Left ventricle myocardium inferior (tissue), 1 donor: ENCODE data around the gene DSCAML1. TPM values are rescaled to one million over a fixed set of nuclear protein-coding genes. Genes with fewer than 3 reads are reported as not detected.

Experiments
- DNase-seq: peaks from one replicate; pipeline ENCODE4 v3.0.0-alpha.2; 2020
- H3K27ac ChIP-seq: fragments of 200-600 bp; replicated peaks from 2 replicates; pipeline ENCODE4 v1.8.0; 2021
- H3K27me3 ChIP-seq: fragments of 200-600 bp; 2 replicates; pipeline ENCODE4 v1.8.0; 2021; ENCODE audit warnings: low read depth
- H3K36me3 ChIP-seq: fragments of 200-600 bp; 2 replicates; pipeline ENCODE4 v1.8.0; 2021
- H3K4me1 ChIP-seq: fragments of 200-600 bp; 2 replicates; pipeline ENCODE4 v1.8.0; 2021
- H3K4me3 ChIP-seq: fragments of 200-600 bp; 2 replicates; pipeline ENCODE4 v1.8.0; 2021; ENCODE audit warnings: mild to moderate bottlenecking, moderate library complexity
- H3K9me3 ChIP-seq: fragments of 200-600 bp; replicated peaks from 2 replicates; pipeline ENCODE4 v1.8.0; 2021
- CTCF ChIP-seq: fragments of 200-600 bp; IDR thresholded peaks from 2 replicates; pipeline ENCODE4 v1.8.0; 2021; ENCODE audit warnings: antibody characterized with exemption, mild to moderate bottlenecking, borderline replicate concordance
- intact Hi-C: fragments of 100-400 bp; cut with micrococcal nuclease; formaldehyde crosslinking; loops from one replicate; pipeline ENCODE4 v1.11.0; 2022
- total RNA-seq: library from RNA; stranded (reverse); fragmentation: NEBNext Ultra II Directional; extraction: Animal tissue kit (Norgen Biotek cat#: 25700); gene quantifications from one replicate; pipeline ENCODE4 v1.2.1, GENCODE V29; 2021
- donor health status: DM: no; HTN: yes; CAD: no; lungs with severe emphysema.

DSCAML1 gene
- total RNA-seq, 1 donor from 2014 or later: 0.19 TPM

- TF ChIP-seq CTCF: no peak
- H3K9me3 ChIP-seq: no peaks in the 10 kb centered on the region
- H3K27me3 ChIP-seq: peaks cover 49% of the 10 kb centered on the region
- H3K4me3 ChIP-seq: no peak overlapping the region
- intact Hi-C loops: loop anchor here (5.0 kb wide), 1 partner anchor 397 kb away; no protein-coding TSS in a partner anchor
- no peaks in the 10 kb centered on the region for H3K36me3 ChIP-seq
- H3K4me1 ChIP-seq: no peaks in the 10 kb centered on the region
- no peak overlapping the region for H3K27ac ChIP-seq
- no peak for DNase-seq
Observed at GRCh38 chr11:117420143-117420485, 376.9 kb downstream of the DSCAML1 start.

GRCh38 chr11:117419482-117420142 is 377.4 kb downstream of the DSCAML1 start:
- peaks cover 49% of the 10 kb centered on the region for H3K27me3 ChIP-seq
- no peak for TF ChIP-seq CTCF
- H3K4me3 ChIP-seq: no peak overlapping the region
- H3K36me3 ChIP-seq: no peaks in the 10 kb centered on the region
- no peaks in the 10 kb centered on the region for H3K4me1 ChIP-seq
- intact Hi-C loops: loop anchor here (5.0 kb wide), 1 partner anchor 398 kb away; no protein-coding TSS in a partner anchor
- H3K27ac ChIP-seq: no peak overlapping the region
- no peaks in the 10 kb centered on the region for H3K9me3 ChIP-seq
- DNase-seq: no peak

GRCh38 chr11:117418737-117419481 is 378.1 kb downstream of the DSCAML1 start:
- TF ChIP-seq CTCF: no peak
- no peak overlapping the region for H3K4me3 ChIP-seq
- no peaks in the 10 kb centered on the region for H3K36me3 ChIP-seq
- no peak overlapping the region for H3K27ac ChIP-seq
- intact Hi-C loops: no loop called here
- H3K4me1 ChIP-seq: no peaks in the 10 kb centered on the region
- H3K27me3 ChIP-seq: peaks cover 49% of the 10 kb centered on the region
- no peaks in the 10 kb centered on the region for H3K9me3 ChIP-seq
- no peak for DNase-seq

DNA sequence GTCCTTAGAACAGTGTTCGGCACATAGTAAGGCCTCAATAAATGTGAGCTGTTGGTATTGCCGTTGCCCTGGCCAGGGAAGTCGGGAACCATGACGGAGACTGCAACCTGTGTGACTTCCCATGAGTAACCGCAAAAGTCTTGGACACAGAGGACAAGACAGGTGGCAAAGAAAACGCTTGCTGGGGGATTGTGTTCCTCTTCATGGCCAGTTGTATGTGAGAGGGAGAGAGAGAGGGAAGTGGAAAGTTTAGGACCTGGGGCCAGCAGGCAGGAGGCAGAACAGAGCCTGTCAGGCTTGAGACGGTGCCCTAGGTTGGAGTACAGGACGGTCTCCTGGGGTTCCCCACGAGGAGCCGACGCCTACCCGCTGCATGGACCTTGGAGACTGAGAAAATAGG is 379.2 kb downstream of the DSCAML1 start:
- Histone ChIP-seq H3K27me3 (peaks cover 49% of the 10 kb centered on the region), H3K9me3 (no peaks in the 10 kb centered on the region), H3K27ac (no peak overlapping the region), H3K36me3 (no peaks in the 10 kb centered on the region), H3K4me3 (no peak overlapping the region), H3K4me1 (no peaks in the 10 kb centered on the region)
- intact Hi-C loops: no loop called here
- DNase-seq: no peak
- TF ChIP-seq CTCF: no peak

DNA sequence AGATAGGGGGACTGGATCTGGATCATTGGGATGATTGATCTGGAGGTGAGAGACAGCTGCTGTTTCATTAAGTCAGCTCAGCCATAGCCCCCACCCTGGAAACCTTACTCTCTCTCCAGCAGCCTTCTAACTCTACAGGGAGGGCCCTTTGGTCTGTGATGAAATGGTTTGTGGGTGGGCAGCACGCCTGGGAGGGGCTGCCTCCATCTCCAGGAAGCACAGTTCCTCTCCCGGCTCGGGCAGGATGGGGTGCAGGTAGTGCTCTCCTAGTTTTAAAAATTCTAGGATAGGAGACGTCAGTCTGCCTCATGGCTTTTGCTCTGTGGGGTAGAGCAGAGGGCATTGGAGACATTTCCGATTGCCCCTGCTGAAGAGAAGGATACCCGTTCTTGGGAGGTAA is 379.7 kb downstream of the DSCAML1 start:
- Histone ChIP-seq H3K27ac (no peak overlapping the region), H3K36me3 (no peaks in the 10 kb centered on the region), H3K4me3 (no peak overlapping the region), H3K4me1 (no peaks in the 10 kb centered on the region), H3K27me3 (peaks cover 49% of the 10 kb centered on the region), H3K9me3 (no peaks in the 10 kb centered on the region)
- intact Hi-C loops: no loop called here
- TF ChIP-seq CTCF: no peak
- DNase-seq: no peak
